NT2/D1 (cell line): ENCODE results near the gene LIMCH1.

Experiments used
- SUZ12 ChIP-seq: IDR thresholded peaks from 2 replicates; pipeline ENCODE4 v1.6.1; 2011; ENCODE audit not compliant: insufficient read length, insufficient read depth; ENCODE audit errors: extremely low read depth
- YY1 ChIP-seq: IDR thresholded peaks from 2 replicates; pipeline ENCODE4 v1.6.1; 2011; ENCODE audit not compliant: insufficient read length, insufficient read depth

DNA sequence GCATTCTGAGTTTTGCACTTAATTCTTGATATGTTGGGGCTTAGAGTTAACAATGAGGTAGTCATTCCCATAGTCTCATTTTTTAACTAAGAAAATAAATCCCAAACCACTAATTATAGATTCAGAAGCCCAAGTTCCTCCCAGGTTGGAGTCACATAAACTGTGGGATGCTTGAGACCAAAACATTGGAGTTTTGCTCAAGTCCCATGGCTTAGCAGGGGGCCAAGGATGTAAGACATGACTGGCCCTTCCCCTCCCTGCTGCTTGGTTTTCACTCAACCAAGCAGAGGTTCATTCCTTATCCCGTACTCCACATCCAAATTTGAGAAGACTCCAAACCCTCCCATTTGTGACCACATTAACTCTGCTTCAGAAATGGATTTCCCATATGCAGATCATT is 101.3 kb downstream of the LIMCH1 start:
- TF ChIP-seq SUZ12 (no peak), YY1 (no peak)
